ENCODE results near the gene PDE6D. TPM values are rescaled to one million over a fixed set of nuclear protein-coding genes. Genes with fewer than 3 reads are reported as not detected.
A peak's percentile ranks its signal among the peaks of the same experiment; 100 is the strongest.

Gene PDE6D
- total and polyA plus RNA-seq, 2 of the 13 experiments (the other 11 are each of a cell fraction or from before 2014, with no cell fraction given): 14.1 to 23.2 TPM

GRCh38 chr2:231687133-231687852 is 93.8 kb downstream of the PDE6D start (continued):
- peak; percentile 87; the same call in 1 of the 2 replicates for TF ChIP-seq POGK (CRISPR knock-in tag; conservative IDR thresholded peaks at IDR 0.05)
- peak; percentile 73; the same call in 1 of the 2 replicates for TF ChIP-seq AHR (CRISPR knock-in tag; IDR thresholded peaks at IDR 0.05)
- no peak; the same call in 1 of the 2 replicates for TF ChIP-seq ZNF430 (CRISPR knock-in tag; IDR thresholded peaks at IDR 0.05)
- no peak for TF ChIP-seq ARNT (IDR thresholded peaks at IDR 0.05)
- TF ChIP-seq ZNF850 (CRISPR knock-in tag; conservative IDR thresholded peaks at IDR 0.05): no peak
- peak; percentile 68; the same call in 1 of the 2 replicates for TF ChIP-seq HOXA3 (CRISPR knock-in tag; IDR thresholded peaks at IDR 0.05)
- TF ChIP-seq BHLHE40 (IDR thresholded peaks at IDR 0.05; ENCODE audit: low read length): peak; percentile 58
- peak; percentile 59; the same call in 1 of the 2 replicates for TF ChIP-seq ZNF318 (CRISPR knock-in tag; IDR thresholded peaks at IDR 0.05)
- TF ChIP-seq PRDM4 (CRISPR knock-in tag; IDR thresholded peaks at IDR 0.05; ENCODE audit: borderline replicate concordance): no peak
- no peak for TF ChIP-seq FOXM1 (CRISPR knock-in tag; IDR thresholded peaks at IDR 0.05)
- TF ChIP-seq PRDM15 (CRISPR knock-in tag; IDR thresholded peaks at IDR 0.05): no peak
- TF ChIP-seq NAIF1 (CRISPR knock-in tag; IDR thresholded peaks at IDR 0.05; ENCODE audit: borderline replicate concordance): no peak
